ENCODE data around the gene KIF22. TPM values are rescaled to one million over a fixed set of nuclear protein-coding genes. Genes with fewer than 3 reads are reported as not detected.

The KIF22 gene
- total RNA-seq, 1 donor = 78.5 TPM

GRCh38 chr16:29848420-29849297 is 58.1 kb downstream of the KIF22 start:
- Histone ChIP-seq H3K27me3 (ENCODE audit: insufficient read depth, low read length) (no peaks in the 10 kb centered on the region), H3K4me3 (ENCODE audit: low read length) (no peak overlapping the region), H3K9me3 (ENCODE audit: low read depth, low read length) (no peaks in the 10 kb centered on the region)

GRCh38 chr16:29849505-29849904 is 59.0 kb downstream of the KIF22 start:
- Histone ChIP-seq H3K4me3 (ENCODE audit: low read length) (no peak overlapping the region), H3K4me1 (ENCODE audit: insufficient read depth, low read length) (no peaks in the 10 kb centered on the region), H3K9me3 (ENCODE audit: low read depth, low read length) (no peaks in the 10 kb centered on the region), H3K27me3 (ENCODE audit: insufficient read depth, low read length) (no peaks in the 10 kb centered on the region)

More at GRCh38 chr16:29848420-29849297, 58.1 kb downstream of the KIF22 start:
- H3K4me1 ChIP-seq (ENCODE audit: insufficient read depth, low read length) = no peaks in the 10 kb centered on the region

DNA sequence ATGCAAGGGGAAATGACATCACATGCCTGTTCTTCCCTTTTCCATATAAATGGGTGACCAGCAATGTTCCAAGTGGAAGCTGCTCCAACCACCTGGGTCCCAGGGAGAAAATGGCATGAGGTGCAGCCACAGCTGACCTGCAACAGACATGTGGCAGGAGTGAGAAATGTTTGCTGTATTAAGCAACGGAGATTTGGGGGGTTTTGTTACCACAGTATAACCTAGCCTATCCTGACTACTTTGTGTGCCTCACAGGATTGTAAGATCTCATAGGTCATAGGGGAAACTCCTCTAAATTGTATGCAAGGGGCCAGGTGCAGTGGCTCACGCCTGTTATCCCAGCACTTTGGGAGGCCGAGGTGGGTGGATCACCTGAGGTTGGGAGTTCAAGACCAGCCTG is 60.4 kb downstream of the KIF22 start:
- H3K9me3 ChIP-seq (ENCODE audit: low read depth, low read length) = no peaks in the 10 kb centered on the region
- H3K27me3 ChIP-seq (ENCODE audit: insufficient read depth, low read length) = no peaks in the 10 kb centered on the region
- H3K4me3 ChIP-seq (ENCODE audit: low read length) = no peak overlapping the region
- no peaks in the 10 kb centered on the region for H3K4me1 ChIP-seq (ENCODE audit: insufficient read depth, low read length)

DNA sequence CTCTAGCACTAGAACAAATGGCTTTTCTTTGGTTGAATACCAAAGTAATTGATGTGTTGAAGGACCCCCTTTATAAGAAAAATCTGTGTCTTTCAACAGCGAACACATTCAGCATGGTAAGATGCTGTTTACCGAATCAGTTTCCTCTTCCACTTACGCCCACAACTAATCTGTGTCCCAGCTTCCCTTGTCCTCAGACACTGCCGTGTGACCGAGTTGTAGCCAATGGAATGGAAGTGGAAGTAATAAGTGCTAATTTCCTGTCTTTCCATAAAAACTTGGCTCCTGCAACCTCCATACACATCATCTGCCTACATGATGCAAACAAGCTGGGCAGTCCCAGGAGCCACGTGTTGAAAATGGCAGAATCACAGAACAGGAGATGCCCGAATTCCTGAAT is 62.1 kb downstream of the KIF22 start:
- no peaks in the 10 kb centered on the region for H3K9me3 ChIP-seq (ENCODE audit: low read depth, low read length)
- no peaks in the 10 kb centered on the region for H3K4me1 ChIP-seq (ENCODE audit: insufficient read depth, low read length)
- no peak overlapping the region for H3K4me3 ChIP-seq (ENCODE audit: low read length)
- H3K27me3 ChIP-seq (ENCODE audit: insufficient read depth, low read length) = no peaks in the 10 kb centered on the region

DNA sequence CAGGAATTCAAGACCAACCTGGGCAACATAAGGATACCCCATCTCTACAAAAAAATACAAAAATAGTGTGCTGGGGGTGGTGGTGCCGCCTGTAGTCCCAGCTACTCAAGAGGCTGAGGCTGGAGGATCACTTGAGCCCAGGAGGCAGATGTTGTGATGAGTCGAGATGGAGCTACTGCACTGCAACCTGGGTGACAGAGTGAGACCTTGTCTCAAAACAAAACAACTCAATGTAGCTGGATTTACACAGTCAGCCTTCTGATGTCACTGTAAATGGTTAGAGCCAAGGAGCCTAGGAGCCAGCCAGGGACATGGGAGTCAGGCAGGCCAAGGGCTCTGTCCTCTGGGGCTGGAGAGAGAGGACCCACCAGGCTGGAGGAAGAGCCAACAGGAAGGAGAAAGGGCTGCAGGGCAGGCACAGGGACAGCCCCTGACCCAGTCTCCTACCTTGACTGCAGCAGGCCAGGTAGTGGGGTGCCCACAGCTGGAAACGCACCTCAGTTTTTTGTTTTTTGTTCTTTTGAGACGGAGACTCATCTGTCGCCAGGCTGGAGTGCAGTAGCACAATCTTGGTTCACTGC is 64.1 kb downstream of the KIF22 start:
- no peak overlapping the region for H3K4me3 ChIP-seq (ENCODE audit: low read length)

More for the DNA sequence above, 64.1 kb downstream of the KIF22 start:
- Histone ChIP-seq H3K4me1 (ENCODE audit: insufficient read depth, low read length) (no peaks in the 10 kb centered on the region), H3K9me3 (ENCODE audit: low read depth, low read length) (no peaks in the 10 kb centered on the region), H3K27me3 (ENCODE audit: insufficient read depth, low read length) (no peaks in the 10 kb centered on the region)

Other genes starting within 250 kb of the KIF22 start
- 29.7 TPM for gene SPN, start 127.5 kb upstream of the KIF22 start, total RNA-seq
- gene QPRT, start 111.6 kb upstream of the KIF22 start, total RNA-seq = 0.21 TPM
- gene C16orf54, start 44.8 kb upstream of the KIF22 start, total RNA-seq = 87.9 TPM
- not detected for gene ZG16, start 12.5 kb upstream of the KIF22 start, total RNA-seq
- gene MAZ, start 15.8 kb downstream of the KIF22 start, total RNA-seq = 132 TPM
- gene PRRT2, start 21.4 kb downstream of the KIF22 start, total RNA-seq = 0.52 TPM
- 14.4 TPM for gene PAGR1, start 25.4 kb downstream of the KIF22 start, total RNA-seq
- 75.6 TPM for gene MVP, start 29.7 kb downstream of the KIF22 start, total RNA-seq
- 22.1 TPM for gene CDIPT, start 72.5 kb downstream of the KIF22 start, total RNA-seq
- under 0.01 TPM for gene SEZ6L2, start 108.8 kb downstream of the KIF22 start, total RNA-seq
- not detected for gene ASPHD1, start 109.7 kb downstream of the KIF22 start, total RNA-seq
- 21.5 TPM for gene KCTD13, start 135.5 kb downstream of the KIF22 start, total RNA-seq
- gene TMEM219, start 171.3 kb downstream of the KIF22 start, total RNA-seq = 61.1 TPM
- gene TAOK2, start 183.1 kb downstream of the KIF22 start, total RNA-seq = 10.5 TPM
- gene HIRIP3, start 204.9 kb downstream of the KIF22 start, total RNA-seq = 3.9 TPM
- gene INO80E, start 205.5 kb downstream of the KIF22 start, total RNA-seq = 32.0 TPM
- gene DOC2A, start 220.3 kb downstream of the KIF22 start, total RNA-seq = not detected
- not detected for gene C16orf92, start 232.4 kb downstream of the KIF22 start, total RNA-seq
- gene TLCD3B, start 240.5 kb downstream of the KIF22 start, total RNA-seq = not detected